Neural progenitor cell (in vitro differentiated cells): Measurements from ENCODE around the gene SUPT4H1. TPM values are rescaled to one million over a fixed set of nuclear protein-coding genes. Genes with fewer than 3 reads are reported as not detected.

Experiments used
- DNase-seq: peaks from one replicate; pipeline ENCODE4 v3.0.0-alpha.2; 2016; ENCODE audit warnings: low spot score
- H2AFZ ChIP-seq: fragments of 200-600 bp; sonication (generic); replicated peaks from 2 replicates; pipeline ENCODE4 v1.6.1; 2016; ENCODE audit warnings: antibody characterized with exemption
- H3F3A ChIP-seq: fragments of 200-600 bp; sonication (generic); 2 replicates; pipeline ENCODE4 v1.6.1; 2016; ENCODE audit warnings: antibody characterized with exemption, low read depth
- H3K27ac ChIP-seq: fragments of 200-600 bp; sonication (generic); 2 replicates; pipeline ENCODE4 v1.5.1; 2016; ENCODE audit warnings: mild to moderate bottlenecking
- H3K27me3 ChIP-seq: fragments of 200-600 bp; sonication (generic); 2 replicates; pipeline ENCODE4 v1.6.1; 2016; ENCODE audit warnings: mild to moderate bottlenecking, moderate library complexity
- H3K36me3 ChIP-seq: fragments of 200-600 bp; sonication (generic); 2 replicates; pipeline ENCODE4 v1.5.1; 2016
- H3K4me1 ChIP-seq: fragments of 200-600 bp; sonication (generic); 2 replicates; pipeline ENCODE4 v1.6.1; 2016; ENCODE audit warnings: mixed run types
- H3K4me2 ChIP-seq: fragments of 200-600 bp; sonication (generic); 2 replicates; pipeline ENCODE4 v1.6.1; 2016
- H3K4me3 ChIP-seq: fragments of 200-600 bp; sonication (generic); 2 replicates; pipeline ENCODE4 v1.5.1; 2016
- H3K79me2 ChIP-seq: fragments of 200-600 bp; sonication (generic); 2 replicates; pipeline ENCODE4 v1.6.1; 2016; ENCODE audit warnings: low read depth
- H3K9ac ChIP-seq: fragments of 200-600 bp; sonication (generic); 2 replicates; pipeline ENCODE4 v1.6.1; 2016
- H3K9me3 ChIP-seq: fragments of 200-600 bp; sonication (generic); 2 replicates; pipeline ENCODE4 v1.5.1; 2016; ENCODE audit warnings: low read depth
- H4K20me1 ChIP-seq: fragments of 200-600 bp; sonication (generic); 2 replicates; pipeline ENCODE4 v1.6.1; 2016; ENCODE audit warnings: low read depth
- H3K27ac Mint-ChIP-seq: 3 replicates; pipeline ENCODE4 v1.8.0; 2021; ENCODE audit warnings: mixed read lengths
- H3K27me3 Mint-ChIP-seq: 2 replicates; pipeline ENCODE4 v1.8.0; 2022; ENCODE audit warnings: low read depth, mild to moderate bottlenecking, inconsistent platforms, moderate library complexity, mixed read lengths; ENCODE audit not compliant: insufficient read depth
- H3K36me3 Mint-ChIP-seq: 3 replicates; pipeline ENCODE4 v1.8.0; 2021; ENCODE audit warnings: mixed read lengths
- H3K4me1 Mint-ChIP-seq: 3 replicates; pipeline ENCODE4 v1.8.0; 2021; ENCODE audit warnings: mixed read lengths
- H3K4me3 Mint-ChIP-seq: 3 replicates; pipeline ENCODE4 v1.8.0; 2021; ENCODE audit warnings: mild to moderate bottlenecking, moderate library complexity, mixed read lengths
- H3K9me3 Mint-ChIP-seq: 3 replicates; pipeline ENCODE4 v1.8.0; 2020; ENCODE audit warnings: mixed read lengths
- EZH2 ChIP-seq: fragments of 200-600 bp; sonication (generic); IDR thresholded peaks from 2 replicates; pipeline ENCODE4 v1.6.1; 2017; ENCODE audit warnings: antibody characterized with exemption, mild to moderate bottlenecking, moderate library complexity
- EZH2phosphoT487 ChIP-seq: fragments of 200-600 bp; sonication (generic); IDR thresholded peaks from 2 replicates; pipeline ENCODE4 v1.6.1; 2017; ENCODE audit warnings: antibody characterized with exemption
- total RNA-seq: library from RNA; depleted of rRNA; stranded (reverse); fragments of >200 nt; gene quantifications from 2 replicates; pipeline ENCODE4 v1.2.3, GENCODE V29; 2015; ENCODE audit warnings: low replicate concordance
- TF ChIP-seq, protein P1 (sequence below): fragments of 200-600 bp; sonication (generic); IDR thresholded peaks from 2 replicates; pipeline ENCODE4 v1.5.1; 2017; ENCODE audit warnings: antibody characterized with exemption, mild to moderate bottlenecking

The SUPT4H1 gene
- total RNA-seq, 1 donor from 2014 or later = 103 TPM

DNA sequence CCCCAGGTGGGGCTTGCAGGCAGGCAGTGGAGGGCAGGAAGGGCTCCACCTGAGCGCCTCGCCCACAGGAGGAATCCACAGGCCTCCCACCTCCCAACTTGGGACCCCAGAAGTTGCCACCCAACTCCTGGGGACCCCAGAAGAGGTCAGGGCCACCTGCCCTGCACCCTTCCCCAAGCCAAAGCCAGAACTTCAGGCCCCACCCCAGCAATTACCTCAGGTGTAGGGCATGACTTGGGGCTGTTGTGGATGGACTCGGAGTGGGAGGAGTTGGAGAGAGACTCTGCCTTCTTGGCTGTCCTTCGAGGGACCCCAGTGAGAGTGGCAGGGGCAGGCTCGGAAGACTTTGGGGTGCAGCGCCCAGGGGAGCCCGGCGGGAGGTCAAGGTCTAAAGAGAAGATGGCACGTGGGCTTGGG is 33.9 kb downstream of the SUPT4H1 start:
- Histone ChIP-seq H3K4me1 (no peaks in the 10 kb centered on the region), H3K4me2 (no peak overlapping the region), H3K4me3 (no peak overlapping the region), H3F3A (no peaks in the 10 kb centered on the region), H3K9ac (no peak overlapping the region), H3K9me3 (no peaks in the 10 kb centered on the region), H3K79me2 (no peaks in the 10 kb centered on the region), H3K27me3 (no peaks in the 10 kb centered on the region), H3K36me3 (no peaks in the 10 kb centered on the region), H3K27ac (no peak overlapping the region), H4K20me1 (no peaks in the 10 kb centered on the region), H2AFZ (no peak overlapping the region)
- H3K36me3 Mint-ChIP-seq = peaks cover 9% of the 10 kb centered on the region
- H3K4me3 Mint-ChIP-seq = no peak overlapping the region
- TF ChIP-seq EZH2phosphoT487 = no peak
- no peak for TF ChIP-seq EZH2
- TF ChIP-seq, protein P1, sequence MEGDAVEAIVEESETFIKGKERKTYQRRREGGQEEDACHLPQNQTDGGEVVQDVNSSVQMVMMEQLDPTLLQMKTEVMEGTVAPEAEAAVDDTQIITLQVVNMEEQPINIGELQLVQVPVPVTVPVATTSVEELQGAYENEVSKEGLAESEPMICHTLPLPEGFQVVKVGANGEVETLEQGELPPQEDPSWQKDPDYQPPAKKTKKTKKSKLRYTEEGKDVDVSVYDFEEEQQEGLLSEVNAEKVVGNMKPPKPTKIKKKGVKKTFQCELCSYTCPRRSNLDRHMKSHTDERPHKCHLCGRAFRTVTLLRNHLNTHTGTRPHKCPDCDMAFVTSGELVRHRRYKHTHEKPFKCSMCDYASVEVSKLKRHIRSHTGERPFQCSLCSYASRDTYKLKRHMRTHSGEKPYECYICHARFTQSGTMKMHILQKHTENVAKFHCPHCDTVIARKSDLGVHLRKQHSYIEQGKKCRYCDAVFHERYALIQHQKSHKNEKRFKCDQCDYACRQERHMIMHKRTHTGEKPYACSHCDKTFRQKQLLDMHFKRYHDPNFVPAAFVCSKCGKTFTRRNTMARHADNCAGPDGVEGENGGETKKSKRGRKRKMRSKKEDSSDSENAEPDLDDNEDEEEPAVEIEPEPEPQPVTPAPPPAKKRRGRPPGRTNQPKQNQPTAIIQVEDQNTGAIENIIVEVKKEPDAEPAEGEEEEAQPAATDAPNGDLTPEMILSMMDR = no peak
- peaks cover 23% of the 10 kb centered on the region for H3K4me1 Mint-ChIP-seq
- DNase-seq = no peak
- no peak overlapping the region for H3K27ac Mint-ChIP-seq
- H3K9me3 Mint-ChIP-seq = no peaks in the 10 kb centered on the region
- peaks cover 19% of the 10 kb centered on the region for H3K27me3 Mint-ChIP-seq

DNA sequence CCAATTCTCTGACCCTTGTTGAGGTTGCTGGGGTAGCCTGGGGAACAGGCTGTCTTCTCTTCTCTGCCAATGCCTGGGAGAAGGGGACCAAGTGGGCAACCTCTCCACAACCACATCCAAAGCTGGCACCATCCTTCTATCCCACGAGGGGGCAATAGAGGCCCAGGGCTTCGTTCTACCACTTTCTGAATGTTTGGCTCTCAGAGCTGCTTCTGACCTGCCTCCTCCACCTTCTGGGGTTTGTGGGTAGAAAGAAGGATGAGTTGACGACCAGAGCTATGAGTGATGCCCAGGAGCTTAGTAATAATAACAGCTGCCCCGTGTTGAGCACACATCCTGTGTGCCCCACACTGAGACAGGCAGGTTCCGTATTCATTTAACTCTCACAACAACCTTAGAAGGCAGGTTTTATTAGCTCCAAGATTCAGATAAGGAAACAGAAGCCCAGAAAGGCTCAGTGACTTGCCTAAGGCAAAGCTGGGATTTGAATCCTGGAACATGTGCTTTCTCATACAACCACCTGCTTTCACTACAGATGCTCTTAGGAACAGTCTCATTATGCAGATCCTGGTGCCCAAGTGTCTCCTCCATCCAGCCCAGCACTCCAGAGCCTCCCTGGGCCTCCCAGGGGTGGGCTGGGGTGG is 34.5 kb downstream of the SUPT4H1 start:
- H3K36me3 Mint-ChIP-seq = peaks cover 9% of the 10 kb centered on the region
- no peaks in the 10 kb centered on the region for H3F3A ChIP-seq
- no peak overlapping the region for H3K4me2 ChIP-seq
- no peaks in the 10 kb centered on the region for H4K20me1 ChIP-seq
- H3K27ac Mint-ChIP-seq = no peak overlapping the region
- DNase-seq = peak; percentile 70
- no peaks in the 10 kb centered on the region for H3K27me3 ChIP-seq
- H2AFZ ChIP-seq = no peak overlapping the region
- H3K9me3 Mint-ChIP-seq = no peaks in the 10 kb centered on the region
- no peak overlapping the region for H3K4me3 Mint-ChIP-seq
- H3K9ac ChIP-seq = no peak overlapping the region
- no peaks in the 10 kb centered on the region for H3K4me1 ChIP-seq
- H3K4me1 Mint-ChIP-seq = peaks cover 27% of the 10 kb centered on the region
- peaks cover 22% of the 10 kb centered on the region for H3K27me3 Mint-ChIP-seq
- no peaks in the 10 kb centered on the region for H3K79me2 ChIP-seq
- no peaks in the 10 kb centered on the region for H3K9me3 ChIP-seq
- H3K36me3 ChIP-seq = no peaks in the 10 kb centered on the region
- no peak overlapping the region for H3K4me3 ChIP-seq
- TF ChIP-seq, protein P1 = peak; percentile 74
- no peak for TF ChIP-seq EZH2
- no peak for TF ChIP-seq EZH2phosphoT487
- H3K27ac ChIP-seq = no peak overlapping the region

DNA sequence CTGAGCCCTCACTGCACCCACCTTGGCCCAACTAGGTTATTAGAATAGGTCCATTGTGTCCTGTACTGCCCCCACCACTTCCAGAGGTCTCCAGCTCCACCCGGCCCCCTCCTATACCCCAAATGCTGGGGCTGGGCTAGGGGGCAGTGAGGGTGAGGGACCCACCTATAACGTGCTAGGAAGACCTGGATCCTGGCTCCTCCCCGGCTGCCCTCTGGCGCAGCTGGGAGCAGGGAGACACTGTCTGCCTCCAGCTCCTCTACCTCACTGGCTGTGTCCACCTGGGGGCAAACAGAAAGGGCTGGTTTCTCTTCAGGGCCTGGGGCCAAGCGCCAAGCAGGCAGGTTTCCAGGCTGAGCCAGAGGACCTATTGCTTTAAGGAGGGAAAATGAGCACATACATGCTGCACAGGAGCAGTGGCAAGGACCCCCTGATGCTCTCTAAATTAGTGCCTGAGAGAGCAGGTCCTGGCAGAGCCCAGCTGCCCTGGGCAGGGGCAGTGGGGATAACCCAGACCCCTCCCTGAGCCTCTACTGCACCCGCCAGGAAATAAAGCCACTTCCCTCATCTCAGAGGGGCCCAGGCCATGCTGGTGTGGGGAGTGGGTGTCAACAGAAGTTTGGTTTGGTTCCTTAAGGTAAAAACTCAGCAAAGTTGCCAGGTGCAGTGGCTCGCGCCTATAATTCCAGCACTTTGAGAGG is 35.6 kb downstream of the SUPT4H1 start:
- H3K9ac ChIP-seq = no peak overlapping the region
- H3K27me3 ChIP-seq = no peaks in the 10 kb centered on the region

More for the DNA sequence above, 35.6 kb downstream of the SUPT4H1 start:
- no peaks in the 10 kb centered on the region for H3K9me3 ChIP-seq
- H4K20me1 ChIP-seq = no peaks in the 10 kb centered on the region
- no peaks in the 10 kb centered on the region for H3K4me1 ChIP-seq
- peaks cover 5% of the 10 kb centered on the region for H3K36me3 Mint-ChIP-seq
- H3K4me2 ChIP-seq = no peak overlapping the region
- no peaks in the 10 kb centered on the region for H3K36me3 ChIP-seq
- H3K9me3 Mint-ChIP-seq = no peaks in the 10 kb centered on the region
- no peak overlapping the region for H2AFZ ChIP-seq
- H3K27me3 Mint-ChIP-seq = peaks cover 22% of the 10 kb centered on the region
- H3K79me2 ChIP-seq = no peaks in the 10 kb centered on the region
- no peak overlapping the region for H3K4me3 ChIP-seq
- H3K4me3 Mint-ChIP-seq = no peak overlapping the region
- H3K27ac ChIP-seq = no peak overlapping the region
- peaks cover 29% of the 10 kb centered on the region for H3K4me1 Mint-ChIP-seq
- DNase-seq = no peak
- TF ChIP-seq EZH2phosphoT487 (no peak), EZH2 (no peak)
- TF ChIP-seq, protein P1 = no peak
- no peak overlapping the region for H3K27ac Mint-ChIP-seq
- H3F3A ChIP-seq = no peaks in the 10 kb centered on the region
